ENCODE data around the gene CD37.

- TF ChIP-seq GATA3 (IDR thresholded peaks at IDR 0.05; ENCODE audit: low read depth, low read length) (no peak), GATA2 (IDR thresholded peaks at IDR 0.05; ENCODE audit: low read depth, low read length) (no peak)
Measured at GRCh38 chr19:49337267-49338022, 2.2 kb downstream of the CD37 start.

Measured in SH-SY5Y (cell line).